Middle frontal gyrus (tissue), 1 donor: ENCODE measurements around the gene TPCN2.
"Not testable (repeated sequence)": the region's sequence is repeated elsewhere in the genome, so short reads cannot be mapped to it uniquely, and the experiment has no call there.

Source experiments
- DNase-seq: peaks from one replicate; pipeline ENCODE4 v3.0.0-alpha.2; 2015; ENCODE audit warnings: low spot score; ENCODE audit errors: extremely low spot score

The TPCN2 gene

GRCh38 chr11:69048694-69049489 lies at the start of gene TPCN2:
Gene TPCN2 (plus strand): TSS chr11:69048932. CDS start chr11:69048998, 66 bp downstream.
- DNase-seq: peak; percentile 90

- DNase-seq: no peak
These were observed 49.5 kb upstream of the TPCN2 start for GRCh38 chr11:68999093-68999747.

DNA sequence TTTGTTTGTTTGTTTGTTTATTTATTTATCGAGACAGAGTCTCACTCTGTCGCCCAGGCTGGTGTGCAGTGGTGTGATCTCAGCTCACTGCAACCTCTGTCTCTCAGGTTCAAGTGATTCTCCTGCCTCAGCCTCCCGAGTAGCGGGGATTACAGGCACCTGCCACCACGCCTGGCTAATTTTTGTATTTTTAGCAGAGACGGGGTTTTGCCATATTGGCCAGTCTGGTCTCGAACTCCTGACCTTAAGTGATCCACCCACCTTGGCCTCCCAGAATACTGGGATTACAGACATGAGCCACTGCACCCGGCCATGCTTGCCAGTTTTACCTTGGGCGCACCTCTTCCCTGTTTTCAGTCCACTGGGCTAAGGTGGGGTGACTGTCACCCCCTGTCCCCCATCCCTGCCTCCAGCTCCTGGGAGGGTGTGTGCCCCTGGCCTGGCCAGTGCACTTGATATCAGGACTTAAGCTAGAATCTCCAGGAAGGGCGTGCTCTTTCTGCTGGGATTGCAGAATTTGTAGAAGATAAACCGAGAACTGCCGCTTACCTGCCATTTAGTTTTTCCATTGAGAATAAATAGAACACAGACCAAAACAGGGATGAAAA lies 48.9 kb upstream of the TPCN2 start:
- not testable (repeated sequence) for DNase-seq

- no peak for DNase-seq
These were observed 48.3 kb upstream of the TPCN2 start for GRCh38 chr11:69000391-69000790.

GRCh38 chr11:69000831-69001242 lies 47.9 kb upstream of the TPCN2 start:
- DNase-seq: no peak

DNA sequence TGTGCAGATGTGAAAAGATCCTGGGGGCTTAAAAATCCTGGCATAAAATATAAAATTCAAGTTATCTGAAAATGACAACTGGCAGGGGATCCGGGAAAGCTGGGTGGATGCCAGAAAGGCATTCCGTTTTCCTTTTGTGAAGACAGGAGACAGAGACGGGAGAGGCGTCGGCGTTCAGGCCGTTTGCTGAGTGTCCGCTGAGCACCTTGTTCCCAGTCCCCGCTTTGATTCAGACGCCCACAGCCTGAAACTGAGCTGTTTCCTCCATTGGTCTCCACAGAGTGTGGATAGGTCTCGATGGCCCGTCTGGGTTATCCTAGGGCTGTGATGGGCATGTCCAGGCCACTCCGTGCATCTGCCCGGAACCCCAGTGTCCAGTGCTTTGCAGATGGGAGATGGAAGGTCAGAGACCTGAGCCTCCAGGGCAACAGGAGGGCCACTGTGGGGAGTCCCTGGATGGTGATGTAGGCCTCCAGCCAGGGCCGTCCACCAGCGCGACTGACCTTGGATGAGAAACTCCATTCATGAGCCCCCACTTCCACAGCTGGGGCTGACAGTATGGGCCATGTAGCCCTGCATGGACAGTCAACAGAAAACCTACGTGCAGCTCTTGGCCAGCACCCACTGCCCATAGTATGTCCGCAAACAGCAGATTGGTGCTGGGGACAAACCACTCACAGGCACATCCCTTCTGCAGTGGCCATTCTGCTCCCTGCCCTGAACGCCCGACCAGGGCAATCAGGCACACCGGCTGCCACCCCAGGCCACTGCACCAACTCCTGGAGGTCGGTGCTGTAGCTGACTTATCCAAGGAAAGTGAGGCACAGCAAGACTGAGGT lies 47.3 kb upstream of the TPCN2 start:
- no peak for DNase-seq

- no peak for DNase-seq
These were observed 46.6 kb upstream of the TPCN2 start for GRCh38 chr11:69002110-69002569.

GRCh38 chr11:69002570-69003231 lies 46.0 kb upstream of the TPCN2 start:
- no peak for DNase-seq

DNA sequence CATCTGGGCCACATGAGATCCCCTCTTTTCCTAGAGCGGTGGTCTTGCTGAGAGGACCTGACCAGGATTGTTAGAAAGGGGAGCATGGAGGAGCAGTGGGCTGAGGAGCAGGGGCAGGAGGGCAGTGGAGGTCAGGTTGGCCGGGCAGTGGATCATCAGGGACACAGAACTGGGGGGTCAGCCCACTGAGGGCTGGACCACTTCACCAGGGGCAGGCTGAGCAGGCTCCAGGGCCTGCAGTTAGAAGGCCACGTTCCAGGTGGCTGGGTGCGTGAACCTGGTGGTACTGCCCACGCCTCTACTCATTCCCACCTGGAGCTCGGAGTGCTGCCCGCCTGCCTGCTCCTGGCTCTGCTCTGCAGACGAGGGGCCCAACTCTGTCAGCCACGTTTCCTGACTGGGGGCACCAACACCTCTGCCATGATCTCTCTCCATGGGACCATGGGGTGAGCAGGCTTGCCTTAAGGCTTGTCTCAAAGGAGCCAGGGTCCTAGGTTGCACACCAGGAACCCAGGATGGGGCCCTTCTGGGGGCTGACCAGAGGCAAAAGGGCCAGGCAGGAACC lies 45.3 kb upstream of the TPCN2 start:
- no peak for DNase-seq

DNA sequence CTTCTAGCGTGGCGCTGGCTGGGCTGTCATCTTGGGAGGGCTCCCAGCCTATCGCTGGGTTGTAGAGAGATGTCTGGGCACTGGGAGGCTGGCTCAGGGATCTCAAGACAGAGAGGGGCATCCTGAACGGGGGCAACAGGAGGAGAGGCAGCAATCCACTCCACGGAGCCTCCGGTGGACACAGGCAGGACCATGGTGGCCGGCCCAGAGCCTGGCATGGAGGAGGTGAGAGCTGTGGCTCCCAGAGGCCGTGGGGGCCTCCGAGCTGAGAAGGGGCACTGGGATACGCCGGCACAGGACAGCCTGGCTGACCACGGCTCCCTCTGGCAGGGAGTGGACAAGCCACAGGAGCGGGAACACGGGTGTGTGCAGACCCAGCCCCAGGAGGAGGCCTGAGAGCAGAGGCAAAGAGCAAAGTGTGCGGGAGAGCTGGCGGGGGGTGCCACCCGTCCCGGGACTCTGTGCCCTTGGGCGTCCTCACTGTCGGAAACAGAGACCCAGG lies 44.8 kb upstream of the TPCN2 start:
- no peak for DNase-seq

DNA sequence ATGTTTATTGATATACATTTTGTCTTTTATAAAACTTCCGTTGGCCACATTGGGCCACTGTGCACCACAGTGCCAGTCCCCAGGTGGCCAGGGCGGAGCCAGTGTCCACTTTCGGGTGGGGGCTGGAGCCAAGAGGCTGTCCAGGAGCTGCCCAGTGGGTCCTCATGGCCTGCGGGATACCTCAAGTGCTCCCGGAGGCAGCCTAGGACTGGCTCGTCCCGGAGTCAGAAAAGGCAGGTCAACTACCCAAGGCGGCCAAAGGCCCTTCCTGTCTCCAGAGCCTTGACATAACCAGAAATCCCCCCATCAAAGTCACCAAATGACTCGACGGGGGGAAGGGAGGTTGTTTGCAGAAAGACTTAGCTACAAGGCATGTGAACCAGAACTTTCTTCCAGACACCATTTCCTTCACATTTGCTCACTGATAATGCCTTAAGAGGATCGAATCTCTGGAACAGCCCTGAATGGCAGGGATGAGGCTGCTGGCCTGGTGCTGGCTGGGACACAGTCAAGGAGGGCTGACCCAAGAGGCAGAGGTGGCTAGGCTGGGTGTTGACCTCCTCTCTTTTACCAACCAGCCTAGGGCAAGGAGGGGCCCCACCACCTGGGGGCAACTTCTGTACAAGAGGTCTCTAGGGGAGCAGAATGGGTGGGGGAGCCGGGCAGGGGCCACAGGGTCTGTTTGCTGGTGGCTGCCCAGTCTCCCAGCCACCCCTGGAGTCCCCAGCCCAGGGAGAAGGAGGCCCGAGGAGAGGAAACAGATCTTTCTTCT lies 44.1 kb upstream of the TPCN2 start:
- no peak for DNase-seq

DNA sequence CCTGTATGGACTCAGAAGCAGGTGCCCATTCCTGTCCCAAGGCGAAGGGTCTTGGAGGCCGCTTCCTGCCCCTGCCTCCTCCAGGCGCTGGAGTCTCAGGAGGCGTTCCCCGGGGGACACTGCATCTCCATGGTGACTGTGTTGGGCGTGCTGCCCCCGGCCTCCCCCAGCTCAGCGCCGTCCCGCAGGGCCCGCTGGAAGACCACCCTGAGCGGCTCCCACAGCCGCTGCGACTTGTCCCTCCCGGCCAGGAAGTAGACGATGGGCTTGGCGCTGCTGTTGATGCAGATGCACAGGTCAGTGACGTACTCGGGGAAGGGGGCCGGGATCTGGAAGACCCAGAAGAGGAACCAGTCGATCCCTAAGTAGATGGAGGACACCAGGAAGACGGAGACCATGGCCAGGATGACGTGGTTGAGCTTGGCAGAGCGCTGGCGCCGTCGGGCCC lies 43.5 kb upstream of the TPCN2 start:
- no peak for DNase-seq

GRCh38 chr11:69005631-69006368 lies 42.9 kb upstream of the TPCN2 start:
- no peak for DNase-seq

DNA sequence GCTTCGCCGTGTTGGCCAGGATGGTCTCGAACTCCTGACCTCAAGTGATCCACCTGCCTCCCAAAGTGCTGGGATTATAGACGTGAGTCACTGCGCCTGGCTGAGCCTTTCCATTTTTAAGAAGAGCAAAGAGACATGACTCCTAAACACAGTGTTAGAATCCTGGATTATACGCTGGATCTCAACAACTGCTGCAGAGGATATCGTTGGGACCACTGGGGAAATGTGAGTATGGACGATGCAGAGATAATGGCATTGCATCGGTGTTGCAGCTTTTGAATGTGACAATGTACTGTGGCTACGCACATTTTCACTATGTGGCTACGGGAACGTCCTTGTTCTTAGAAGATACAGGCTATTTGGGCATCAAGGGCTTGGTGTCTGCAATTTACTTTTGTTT lies 41.9 kb upstream of the TPCN2 start:
- no peak for DNase-seq

- DNase-seq: no peak
These were observed 40.8 kb upstream of the TPCN2 start for GRCh38 chr11:69007975-69008381.

DNA sequence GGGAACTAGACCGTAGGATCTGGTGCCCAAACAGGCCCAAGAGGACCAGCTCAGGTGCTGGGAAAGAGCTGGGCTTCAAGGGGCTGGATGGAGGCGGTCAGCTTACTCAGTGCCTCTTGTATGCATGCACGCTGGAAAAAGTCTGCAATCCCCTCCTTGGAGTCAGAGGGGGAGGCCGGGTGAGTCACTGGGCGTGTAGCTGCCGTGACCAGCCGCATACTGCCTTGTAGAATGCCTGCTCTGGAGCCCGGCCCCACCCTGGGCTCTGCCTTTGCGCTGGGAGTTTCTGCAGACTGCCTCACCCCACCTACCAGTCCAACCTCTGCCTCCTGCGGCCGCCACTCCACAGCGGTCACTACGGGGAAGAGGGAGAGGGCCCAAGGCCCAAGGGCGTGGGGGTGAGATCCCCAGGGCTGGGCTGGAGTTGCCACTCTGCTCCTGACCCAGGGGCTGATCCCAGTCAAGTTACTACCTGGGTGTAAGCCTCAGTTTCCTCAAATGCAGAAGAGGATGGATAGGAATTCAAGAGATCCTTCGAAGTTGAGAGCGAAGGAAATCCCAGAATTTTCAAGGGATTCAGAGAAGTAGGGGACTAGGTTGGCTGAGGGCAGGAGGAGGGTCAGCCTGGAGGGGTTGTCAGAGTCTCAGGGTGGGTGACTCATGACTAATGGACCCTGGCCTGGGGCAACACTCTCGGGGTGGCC lies 39.8 kb upstream of the TPCN2 start:
- DNase-seq: no peak

DNA sequence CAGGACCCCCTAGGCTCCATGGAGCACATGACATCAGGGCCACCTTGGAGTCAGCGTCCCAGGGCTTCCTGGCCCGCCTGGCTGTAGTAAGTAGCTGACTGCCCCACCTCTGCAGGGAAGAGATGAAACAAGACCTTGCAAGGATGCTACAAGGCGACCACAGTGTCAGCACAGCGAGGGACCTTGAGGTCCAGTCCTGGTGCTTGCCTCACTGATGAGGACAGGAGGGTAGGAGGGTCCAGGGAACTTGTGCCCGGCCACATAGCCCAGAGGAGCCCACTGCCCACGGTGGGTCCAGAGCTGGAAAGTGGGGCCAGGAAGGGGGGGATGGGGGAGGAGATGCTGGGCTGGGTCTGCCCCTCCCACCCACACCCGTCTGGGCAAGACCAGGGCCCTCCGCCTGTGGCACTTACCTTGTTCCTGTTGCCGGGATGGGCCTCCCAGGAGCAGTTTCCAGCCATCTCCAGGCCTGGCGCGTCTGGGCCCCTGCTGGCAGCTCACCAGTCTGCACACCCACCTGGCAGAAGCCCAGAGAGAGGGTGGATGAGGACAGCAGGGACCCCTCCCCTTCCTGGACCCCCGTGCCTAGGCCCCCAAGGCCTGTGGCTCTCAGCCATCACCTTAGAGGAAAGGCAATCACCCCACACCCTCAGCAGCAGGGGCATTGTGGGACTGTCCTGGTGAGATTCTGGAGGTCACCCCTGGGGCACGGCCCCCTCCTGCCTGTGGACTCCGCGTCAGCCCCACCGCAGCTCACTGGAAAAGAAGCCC lies 39.1 kb upstream of the TPCN2 start:
- no peak for DNase-seq
